Prostate gland (tissue), 2 donors: Measurements from ENCODE around the gene AP3B1. TPM values are rescaled to one million over a fixed set of nuclear protein-coding genes. Genes with fewer than 3 reads are reported as not detected.

Experiments
- DNase-seq: peaks from one replicate; pipeline ENCODE4 v3.0.0-alpha.2; 2019; ENCODE audit warnings: low spot score
- H3K27ac ChIP-seq, 2 donors: fragments of 200-600 bp; sonication (generic); 2 replicates each; pipeline ENCODE4 v1.5.1; 2017 to 2019
- H3K27me3 ChIP-seq: fragments of 200-600 bp; sonication (generic); replicated peaks from 2 replicates; pipeline ENCODE4 v1.5.1; 2019; ENCODE audit not compliant: insufficient read depth
- H3K36me3 ChIP-seq, 2 donors: fragments of 200-600 bp; sonication (generic); 1 replicate in 1 of 2; 2 replicates in 1 of 2; pipeline versions ENCODE4 v1.5.1 to v1.8.1; 2017 to 2019
- H3K4me1 ChIP-seq: fragments of 200-600 bp; sonication (generic); replicated peaks from 2 replicates; pipeline ENCODE4 v1.5.1; 2019
- H3K4me3 ChIP-seq, 2 donors: fragments of 200-600 bp; sonication (generic); 2 replicates each; pipeline ENCODE4 v1.5.1; 2017 to 2019
- H3K9me3 ChIP-seq: fragments of 200-600 bp; sonication (generic); 2 replicates; pipeline ENCODE4 v1.5.1; 2017
- CTCF ChIP-seq, 4 experiments: fragments of 200-600 bp in 2 of 4; fragments of 450-650 bp in 2 of 4; sonication (generic) in 2 of 4; IDR thresholded peaks; 1 replicate in 3 of 4; 2 replicates in 1 of 4; pipeline ENCODE4 v1.5.1; 2016 to 2019; ENCODE audit warnings: antibody characterized with exemption in 4 of 4, mild to moderate bottlenecking in 2 of 4, moderate library complexity in 2 of 4
- POLR2A ChIP-seq: fragments of 450-650 bp; IDR thresholded peaks from one replicate; pipeline ENCODE4 v1.6.1; 2016; ENCODE audit warnings: antibody characterized with exemption, mild to moderate bottlenecking
- POLR2AphosphoS5 ChIP-seq: sonication (generic); formaldehyde crosslinking; IDR thresholded peaks from one replicate; pipeline ENCODE4 v1.6.1; 2017; ENCODE audit warnings: antibody characterized with exemption
- WGBS: methylation state at CpG from one replicate; pipeline ENCODE4 v1.1.5; 2018; 5-methylcytosine and 5-hydroxymethylcytosine counted together
- intact Hi-C: fragments of 100-400 bp; cut with DNase I; formaldehyde crosslinking; loops from one replicate; pipeline ENCODE4 v1.14.2; 2022
- total RNA-seq, 2 donors: library from RNA; depleted of rRNA; stranded (reverse); fragments of >200 nt; gene quantifications; one replicate each; pipeline ENCODE4 v1.1.0, GENCODE V29; 2016

The AP3B1 gene
- total RNA-seq, 2 donors from 2014 or later: 33.1 to 60.5 TPM

GRCh38 chr5:77990020-77990419 lies 304.5 kb downstream of the AP3B1 start:
- H3K27ac ChIP-seq: no peak overlapping the region
- 94% methylated on average over 3 of the region's 3 CpGs for WGBS
- intact Hi-C loops: no loop called here
- no peak for TF ChIP-seq CTCF (IDR thresholded peaks at IDR 0.05)
- no peak for TF ChIP-seq POLR2A
- TF ChIP-seq POLR2AphosphoS5: no peak
- no peak for DNase-seq
- no peaks in the 10 kb centered on the region for H3K9me3 ChIP-seq
- no peaks in the 10 kb centered on the region for H3K36me3 ChIP-seq
- H3K4me1 ChIP-seq: no peaks in the 10 kb centered on the region
- H3K27me3 ChIP-seq: no peaks in the 10 kb centered on the region
- H3K4me3 ChIP-seq: no peak overlapping the region

- DNase-seq: no peak
- WGBS: 91% methylated on average over 19 of the region's 19 CpGs
- intact Hi-C loops: no loop called here
These were observed 306.5 kb downstream of the AP3B1 start for GRCh38 chr5:77987988-77988387.

GRCh38 chr5:77987331-77987730 lies 307.2 kb downstream of the AP3B1 start:
- Histone ChIP-seq H3K9me3 (no peaks in the 10 kb centered on the region), H3K27me3 (no peaks in the 10 kb centered on the region), H3K4me3 (no peak overlapping the region), H3K27ac (no peak overlapping the region), H3K36me3 (no peaks in the 10 kb centered on the region), H3K4me1 (no peaks in the 10 kb centered on the region)
- intact Hi-C loops: no loop called here
- TF ChIP-seq POLR2AphosphoS5 (no peak), POLR2A (no peak), CTCF (IDR thresholded peaks at IDR 0.05) (no peak)
- DNase-seq: no peak
- WGBS: 66% methylated on average over 5 of the region's 5 CpGs

More at GRCh38 chr5:77987988-77988387, 306.5 kb downstream of the AP3B1 start:
- Histone ChIP-seq H3K27me3 (no peaks in the 10 kb centered on the region), H3K9me3 (no peaks in the 10 kb centered on the region), H3K36me3 (no peaks in the 10 kb centered on the region), H3K4me3 (no peak overlapping the region), H3K4me1 (no peaks in the 10 kb centered on the region), H3K27ac (no peak overlapping the region)
- TF ChIP-seq CTCF (IDR thresholded peaks at IDR 0.05) (no peak), POLR2A (no peak), POLR2AphosphoS5 (no peak)

GRCh38 chr5:77986261-77986660 lies 308.2 kb downstream of the AP3B1 start:
- no peaks in the 10 kb centered on the region for H3K27me3 ChIP-seq
- no peak overlapping the region for H3K4me3 ChIP-seq
- intact Hi-C loops: no loop called here
- H3K27ac ChIP-seq: no peak overlapping the region
- H3K4me1 ChIP-seq: no peaks in the 10 kb centered on the region
- 89% methylated on average over 6 of the region's 6 CpGs for WGBS
- TF ChIP-seq POLR2A (no peak), POLR2AphosphoS5 (no peak), CTCF (IDR thresholded peaks at IDR 0.05) (no peak)
- H3K36me3 ChIP-seq: no peaks in the 10 kb centered on the region
- no peak for DNase-seq
- no peaks in the 10 kb centered on the region for H3K9me3 ChIP-seq

GRCh38 chr5:77985247-77985646 lies 309.3 kb downstream of the AP3B1 start:
- no peak for TF ChIP-seq CTCF (IDR thresholded peaks at IDR 0.05)
- no peak for TF ChIP-seq POLR2AphosphoS5
- intact Hi-C loops: no loop called here
- Histone ChIP-seq H3K36me3 (no peaks in the 10 kb centered on the region), H3K4me3 (no peak overlapping the region), H3K9me3 (no peaks in the 10 kb centered on the region), H3K27ac (no peak overlapping the region), H3K27me3 (peaks cover 2% of the 10 kb centered on the region), H3K4me1 (no peaks in the 10 kb centered on the region)
- WGBS: 53% methylated on average over 3 of the region's 3 CpGs
- DNase-seq: no peak
